Upper lobe of right lung (tissue), 1 donor: Measurements from ENCODE around the gene TOB2. TPM values are rescaled to one million over a fixed set of nuclear protein-coding genes. Genes with fewer than 3 reads are reported as not detected.

Source experiments
- ATAC-seq: fragments of 200-7000 bp; cut with Tn5 transposase; one replicate; pipeline ENCODE4 v1.9.1; 2020; ENCODE audit warnings: mild to moderate bottlenecking, moderate library complexity
- DNase-seq: peaks from one replicate; pipeline ENCODE4 v3.0.0-alpha.2; 2020
- H3K27ac ChIP-seq: fragments of 200-600 bp; one replicate; pipeline ENCODE4 v1.8.0; 2022
- H3K27me3 ChIP-seq: fragments of 200-600 bp; one replicate; pipeline ENCODE4 v1.8.0; 2022; ENCODE audit warnings: mild to moderate bottlenecking
- H3K36me3 ChIP-seq: fragments of 200-600 bp; one replicate; pipeline ENCODE4 v1.8.0; 2022
- H3K4me1 ChIP-seq: fragments of 200-600 bp; one replicate; pipeline ENCODE4 v1.8.0; 2022
- H3K4me3 ChIP-seq: fragments of 200-600 bp; one replicate; pipeline ENCODE4 v1.8.0; 2022; ENCODE audit warnings: mild to moderate bottlenecking
- H3K9me3 ChIP-seq: fragments of 200-600 bp; one replicate; pipeline ENCODE4 v1.8.0; 2022
- CTCF ChIP-seq: fragments of 200-600 bp; IDR thresholded peaks from one replicate; pipeline ENCODE4 v1.8.0; 2022; ENCODE audit warnings: antibody characterized with exemption
- intact Hi-C: fragments of 100-400 bp; cut with DNase I; formaldehyde crosslinking; loops from one replicate; pipeline ENCODE4 v1.11.0; 2022
- total RNA-seq: library from RNA; stranded (reverse); fragmentation: NEBNext Ultra II Directional; extraction: Animal tissue kit (Norgen Biotek cat#: 25700); gene quantifications from one replicate; pipeline ENCODE4 v1.2.1, GENCODE V29; 2021
- donor health status: DM: no; HTN: yes; CAD: no; lungs with severe emphysema.

TOB2 gene
- total RNA-seq, 1 donor from 2014 or later, result 47.7 TPM

- no peaks in the 10 kb centered on the region for H3K27me3 ChIP-seq
- H3K27ac ChIP-seq, result no peak overlapping the region
- ATAC-seq (peak; percentile 12), DNase-seq (no peak)
- no peak overlapping the region for H3K4me3 ChIP-seq
- H3K4me1 ChIP-seq, result no peaks in the 10 kb centered on the region
- no peak for TF ChIP-seq CTCF
- intact Hi-C loops, result no loop called here
- no peaks in the 10 kb centered on the region for H3K9me3 ChIP-seq
- H3K36me3 ChIP-seq, result peaks cover 39% of the 10 kb centered on the region
Measured at GRCh38 chr22:41429232-41429950, 17.2 kb downstream of the TOB2 start.

DNA sequence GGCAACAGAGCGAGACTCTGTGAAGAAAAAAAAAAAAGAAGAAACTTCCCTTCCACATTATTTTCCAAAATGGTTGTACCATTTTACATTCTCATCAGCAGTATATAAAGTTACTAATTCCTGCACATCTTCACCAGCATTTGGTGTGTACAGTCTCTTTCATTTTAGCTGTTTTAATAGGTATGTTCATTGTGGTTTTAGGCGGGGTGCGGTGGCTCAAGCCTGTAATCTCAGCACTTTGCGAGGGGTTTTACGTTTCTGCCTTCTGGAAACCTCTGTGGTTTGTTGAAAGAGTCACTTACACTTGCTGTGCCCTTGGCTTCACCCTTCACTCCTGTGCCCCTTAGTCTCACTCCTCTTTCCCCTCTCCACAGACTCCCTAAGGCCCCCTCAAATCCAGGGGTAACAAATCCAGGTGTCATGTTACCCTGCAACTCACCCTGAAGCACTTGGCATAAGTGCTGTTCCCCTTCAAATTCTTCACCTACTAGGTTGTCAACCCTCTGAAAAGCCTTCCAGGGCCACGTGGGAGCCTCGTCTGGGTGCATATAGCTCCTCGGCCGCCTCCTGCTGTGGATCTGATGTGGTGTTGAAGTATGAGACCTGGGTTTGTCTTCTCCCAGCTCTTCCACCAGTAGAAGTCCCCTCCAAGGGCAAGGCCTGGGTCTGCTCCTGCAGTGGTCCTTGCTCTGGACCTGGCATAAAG, 20.8 kb downstream of the TOB2 start:
- intact Hi-C loops, result no loop called here
- Histone ChIP-seq H3K4me1 (no peaks in the 10 kb centered on the region), H3K27ac (no peak overlapping the region), H3K4me3 (no peak overlapping the region), H3K9me3 (no peaks in the 10 kb centered on the region), H3K27me3 (no peaks in the 10 kb centered on the region), H3K36me3 (peaks cover 43% of the 10 kb centered on the region)
- DNase-seq (no peak), ATAC-seq (peak; percentile 45)
- TF ChIP-seq CTCF, result no peak

DNA sequence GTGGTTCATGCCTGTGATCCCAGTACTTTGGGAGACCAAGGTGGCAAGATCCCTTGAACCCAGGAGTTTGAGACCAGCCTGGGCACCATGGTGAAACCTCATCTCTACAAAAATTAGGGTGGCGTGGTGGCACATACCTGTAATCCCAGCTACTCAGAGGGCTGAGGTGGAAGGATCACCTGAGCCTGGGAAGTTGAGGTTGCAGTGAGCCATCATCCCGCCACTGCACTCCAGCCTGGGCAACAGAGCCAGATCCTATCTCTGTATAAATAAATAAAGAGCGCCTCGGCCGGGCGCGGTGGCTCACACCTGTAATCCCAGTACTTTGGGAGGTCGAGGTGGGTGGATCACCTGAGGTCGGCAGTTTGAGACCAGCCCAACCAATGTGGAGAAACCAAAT, 27.9 kb downstream of the TOB2 start:
- Histone ChIP-seq H3K4me3 (no peak overlapping the region), H3K27ac (peak overlapping the region; percentile 84), H3K9me3 (no peaks in the 10 kb centered on the region), H3K27me3 (no peaks in the 10 kb centered on the region), H3K36me3 (peaks cover 10% of the 10 kb centered on the region), H3K4me1 (peaks cover 38% of the 10 kb centered on the region)
- DNase-seq (no peak), ATAC-seq (no peak)
- TF ChIP-seq CTCF, result no peak
- intact Hi-C loops, result no loop called here

DNA sequence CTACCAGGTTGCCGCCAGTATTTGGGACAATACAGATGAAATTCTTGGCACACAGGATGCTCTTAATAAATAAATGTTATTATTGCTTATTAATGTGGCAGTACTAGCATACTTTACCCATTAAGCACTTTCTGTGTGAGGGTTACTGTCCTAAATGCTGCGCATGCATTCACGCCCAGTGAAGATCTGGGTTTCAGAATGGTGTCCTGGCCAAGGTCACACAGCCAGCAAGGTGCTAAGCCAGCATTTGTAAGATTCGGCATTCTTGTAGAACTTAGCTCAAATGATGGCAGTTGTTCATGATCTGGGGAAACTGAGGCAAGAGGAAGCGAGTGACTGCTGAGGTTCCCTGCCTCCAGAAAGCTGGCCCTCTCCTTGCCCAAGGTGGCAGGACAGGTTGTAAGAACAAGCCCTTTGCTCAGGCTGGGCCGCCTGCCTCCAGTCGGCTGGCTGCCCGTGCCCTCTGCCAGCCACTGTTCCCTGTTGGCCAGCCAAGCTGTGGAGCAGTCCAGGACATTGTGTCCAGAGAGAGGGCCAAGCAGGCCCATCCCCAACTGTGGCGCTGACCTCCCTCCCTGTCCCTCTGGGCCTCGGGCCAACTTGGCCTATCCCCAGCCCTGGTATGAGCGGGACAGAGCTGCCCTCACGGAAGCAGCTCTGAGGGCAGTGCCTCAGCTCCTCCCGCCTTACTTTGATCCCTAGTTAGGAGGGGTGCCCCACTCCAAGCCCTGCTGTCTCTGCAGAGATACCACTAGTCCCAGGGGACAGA, 28.8 kb downstream of the TOB2 start:
- Histone ChIP-seq H3K9me3 (no peaks in the 10 kb centered on the region), H3K4me3 (no peak overlapping the region), H3K27me3 (no peaks in the 10 kb centered on the region), H3K27ac (peak overlapping the region; percentile 84), H3K36me3 (peaks cover 2% of the 10 kb centered on the region), H3K4me1 (peaks cover 40% of the 10 kb centered on the region)
- TF ChIP-seq CTCF, result no peak
- intact Hi-C loops, result no loop called here
- DNase-seq, result peak; percentile 98
- ATAC-seq, result peak; percentile 78

DNA sequence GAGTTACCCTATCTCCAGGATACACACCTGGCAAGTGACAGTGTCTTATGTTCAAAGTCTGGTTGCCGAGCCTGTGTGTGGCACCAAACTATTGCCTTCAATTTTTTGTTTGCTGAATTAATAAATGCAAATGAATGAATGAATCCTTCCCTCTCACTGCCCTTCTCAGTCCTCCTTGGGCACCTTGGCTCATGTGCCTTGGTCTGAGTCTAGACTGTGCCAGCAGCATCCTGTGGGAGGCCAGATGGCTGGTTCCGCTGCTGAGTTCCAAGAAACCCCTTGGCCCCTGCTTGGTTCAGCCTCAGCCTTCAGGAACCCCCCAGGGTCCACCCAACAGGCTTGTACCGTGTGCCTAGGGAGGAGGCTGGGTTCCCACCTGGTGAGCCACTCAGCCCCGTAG, 31.0 kb downstream of the TOB2 start:
- no peaks in the 10 kb centered on the region for H3K9me3 ChIP-seq
- intact Hi-C loops, result no loop called here
- peak overlapping the region; percentile 76 for H3K4me3 ChIP-seq
- DNase-seq (no peak), ATAC-seq (no peak)
- peak overlapping the region; percentile 97 for H3K27ac ChIP-seq
- TF ChIP-seq CTCF, result no peak
- H3K27me3 ChIP-seq, result no peaks in the 10 kb centered on the region
- no peaks in the 10 kb centered on the region for H3K36me3 ChIP-seq
- peaks cover 61% of the 10 kb centered on the region for H3K4me1 ChIP-seq
